ENCODE data around the gene TMTC1. TPM values are rescaled to one million over a fixed set of nuclear protein-coding genes. Genes with fewer than 3 reads are reported as not detected.

Gene TMTC1
- under 0.01 and 0.39 TPM in 2 replicates for total RNA-seq

GRCh38 chr12:29783773-29784666 is at the start of gene TMTC1:
TSS of gene TMTC1 (minus strand) at chr12:29783942. CDS start at chr12:29783751, 191 bp downstream.

GRCh38 chr12:29497588-29497987 is 286.2 kb downstream of the TMTC1 start, which contains the start of gene OVCH1:
TSS of gene OVCH1 (minus strand) at chr12:29497686. CDS start at chr12:29497686, 0 bp downstream.

Measured in placental epithelial cell (primary cell).